Jurkat, Clone E6-1 (cell line): ENCODE measurements around the gene LMF1.

Source experiments
- DNase-seq: peaks from one replicate; pipeline ENCODE4 v3.0.0-alpha.2; 2011; ENCODE audit warnings: low read depth, low spot score
- H3K4me3 ChIP-seq: 2 replicates; pipeline ENCODE4 v1.5.1; 2011; ENCODE audit warnings: mild to moderate bottlenecking, low read length, control low read depth, moderate library complexity

Gene LMF1

GRCh38 chr16:878072-878784 is 92.6 kb downstream of the LMF1 start:
- no peak overlapping the region for H3K4me3 ChIP-seq
- peak; percentile 69 for DNase-seq

DNA sequence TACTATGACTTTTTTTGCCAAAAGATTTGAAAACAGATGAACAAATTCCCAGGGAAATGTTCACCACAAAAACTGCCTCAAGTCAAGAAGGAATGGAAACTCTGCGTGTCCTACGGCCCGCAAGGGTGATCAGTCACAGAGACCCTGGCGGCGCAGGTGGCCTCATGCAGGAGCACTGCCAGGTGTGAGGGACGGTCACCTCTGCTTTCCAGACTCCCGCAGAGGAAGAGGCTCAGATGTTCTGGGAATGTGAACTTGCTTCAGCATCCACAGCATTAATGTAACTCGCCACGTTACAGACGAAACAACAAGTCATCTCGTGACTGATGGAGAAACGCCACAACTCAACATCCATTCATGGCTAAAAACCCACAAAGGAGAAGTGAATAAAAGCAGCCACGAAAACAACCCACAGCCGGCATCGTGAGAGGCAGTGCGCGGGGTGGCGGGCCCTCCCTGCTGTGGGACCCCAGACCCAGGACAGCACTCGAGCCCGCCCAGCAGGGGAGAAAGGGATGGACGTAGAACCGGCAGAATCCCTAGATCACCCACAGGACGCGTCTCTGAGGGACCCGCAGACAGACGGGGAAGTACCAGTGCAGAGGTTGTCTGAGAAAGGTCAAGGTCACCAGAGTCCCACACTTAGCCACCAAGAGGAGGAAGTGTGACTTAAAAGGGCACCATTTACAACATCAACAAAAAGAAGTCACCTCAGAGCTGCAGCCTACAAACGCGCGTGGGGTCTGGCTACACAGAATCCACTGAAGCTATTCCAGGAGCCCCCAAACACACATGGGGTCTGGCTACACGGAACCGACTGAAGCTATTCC is 93.3 kb downstream of the LMF1 start:
- no peak overlapping the region for H3K4me3 ChIP-seq
- no peak for DNase-seq

GRCh38 chr16:876523-877241 is 94.1 kb downstream of the LMF1 start:
- no peak for DNase-seq

GRCh38 chr16:876041-876335 is 94.8 kb downstream of the LMF1 start:
- DNase-seq = no peak
- no peak overlapping the region for H3K4me3 ChIP-seq

More at GRCh38 chr16:876523-877241, 94.1 kb downstream of the LMF1 start:
- no peak overlapping the region for H3K4me3 ChIP-seq

DNA sequence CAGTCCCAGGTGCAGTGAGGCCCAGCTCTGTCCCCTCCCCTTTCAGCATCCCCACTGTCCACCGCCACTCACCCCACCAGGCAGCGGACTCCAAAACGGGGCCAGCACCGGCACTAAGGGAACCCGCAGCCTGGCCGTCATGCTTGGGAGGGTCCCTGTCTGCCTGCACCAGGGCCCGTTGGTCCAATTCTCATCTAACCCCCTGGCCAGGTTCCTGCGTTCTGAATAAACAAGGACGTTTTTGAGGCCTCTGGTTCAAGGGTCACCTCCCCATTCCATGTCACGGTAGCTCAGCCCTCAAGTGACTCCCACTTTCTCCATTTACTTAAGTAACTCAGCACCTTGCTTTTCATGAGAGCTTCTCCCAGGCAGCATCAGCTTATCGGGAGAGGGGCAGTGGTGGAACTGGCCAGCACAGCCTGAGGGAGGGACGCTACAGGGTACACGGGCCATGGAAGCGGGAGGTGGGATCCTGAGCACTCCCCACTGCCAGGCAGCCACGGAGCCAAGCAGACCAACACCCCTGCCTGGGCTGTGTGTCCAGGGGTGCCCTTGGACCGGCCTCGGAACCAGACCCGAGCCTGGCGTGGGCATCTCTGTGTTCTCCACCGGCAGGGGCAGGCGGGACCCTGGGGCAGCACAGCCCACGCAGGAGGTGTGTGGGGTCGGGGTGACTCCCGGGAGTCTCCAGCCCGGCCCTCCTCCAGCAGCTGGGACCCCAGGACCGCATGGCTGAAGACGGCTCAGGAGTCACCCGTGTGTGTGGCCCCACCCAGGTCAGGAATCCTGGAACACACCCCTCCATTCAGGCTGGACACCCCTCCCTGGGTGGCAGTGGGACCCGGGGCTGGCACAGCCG is 95.4 kb downstream of the LMF1 start:
- H3K4me3 ChIP-seq = no peak overlapping the region
- DNase-seq = no peak

GRCh38 chr16:874366-875181 is 96.2 kb downstream of the LMF1 start:
- no peak overlapping the region for H3K4me3 ChIP-seq
- no peak for DNase-seq

DNA sequence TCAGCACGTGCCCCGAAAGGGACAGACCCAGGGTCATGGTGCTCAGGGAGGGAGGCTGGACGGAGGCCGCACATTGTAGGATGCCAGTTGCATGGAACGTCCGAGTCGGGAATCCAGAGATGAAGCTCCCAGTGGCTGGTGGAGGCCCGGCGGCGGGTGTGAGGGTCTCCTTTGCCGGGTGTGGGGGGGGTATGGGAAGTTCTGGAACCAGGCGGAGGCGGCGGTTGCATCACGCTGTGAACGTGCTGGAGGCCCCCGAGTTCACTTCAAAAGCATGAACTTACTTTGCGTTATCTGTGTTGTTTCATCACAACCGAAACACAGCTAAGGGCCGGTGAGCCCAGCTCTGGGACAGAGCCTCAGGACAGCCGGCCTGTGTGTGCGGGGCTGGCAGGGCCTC is 96.9 kb downstream of the LMF1 start:
- no peak for DNase-seq
- no peak overlapping the region for H3K4me3 ChIP-seq

DNA sequence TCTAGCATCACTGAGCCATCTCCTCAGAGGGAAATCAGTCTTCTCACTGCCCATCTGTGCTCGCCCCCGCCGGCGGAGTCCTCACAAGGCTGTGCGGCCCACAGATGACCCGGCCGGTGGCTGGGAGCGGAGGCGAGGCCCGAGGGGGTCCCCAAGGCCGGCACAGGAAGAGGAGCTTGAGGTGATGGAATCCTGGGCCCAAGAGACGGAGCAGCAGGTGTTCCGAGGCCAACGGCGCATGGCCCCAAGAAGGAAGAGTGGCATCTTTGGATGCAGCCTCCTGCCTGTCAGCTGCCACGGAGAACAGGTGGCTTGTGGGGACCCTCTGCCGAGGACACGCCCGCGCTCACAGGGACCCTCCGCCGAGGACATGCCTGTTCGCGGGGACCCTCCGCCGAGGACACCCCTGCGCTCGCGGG is 97.5 kb downstream of the LMF1 start:
- no peak for DNase-seq
- H3K4me3 ChIP-seq = no peak overlapping the region

- no peak overlapping the region for H3K4me3 ChIP-seq
- no peak for DNase-seq
Observed at GRCh38 chr16:872436-873242, 98.1 kb downstream of the LMF1 start.

DNA sequence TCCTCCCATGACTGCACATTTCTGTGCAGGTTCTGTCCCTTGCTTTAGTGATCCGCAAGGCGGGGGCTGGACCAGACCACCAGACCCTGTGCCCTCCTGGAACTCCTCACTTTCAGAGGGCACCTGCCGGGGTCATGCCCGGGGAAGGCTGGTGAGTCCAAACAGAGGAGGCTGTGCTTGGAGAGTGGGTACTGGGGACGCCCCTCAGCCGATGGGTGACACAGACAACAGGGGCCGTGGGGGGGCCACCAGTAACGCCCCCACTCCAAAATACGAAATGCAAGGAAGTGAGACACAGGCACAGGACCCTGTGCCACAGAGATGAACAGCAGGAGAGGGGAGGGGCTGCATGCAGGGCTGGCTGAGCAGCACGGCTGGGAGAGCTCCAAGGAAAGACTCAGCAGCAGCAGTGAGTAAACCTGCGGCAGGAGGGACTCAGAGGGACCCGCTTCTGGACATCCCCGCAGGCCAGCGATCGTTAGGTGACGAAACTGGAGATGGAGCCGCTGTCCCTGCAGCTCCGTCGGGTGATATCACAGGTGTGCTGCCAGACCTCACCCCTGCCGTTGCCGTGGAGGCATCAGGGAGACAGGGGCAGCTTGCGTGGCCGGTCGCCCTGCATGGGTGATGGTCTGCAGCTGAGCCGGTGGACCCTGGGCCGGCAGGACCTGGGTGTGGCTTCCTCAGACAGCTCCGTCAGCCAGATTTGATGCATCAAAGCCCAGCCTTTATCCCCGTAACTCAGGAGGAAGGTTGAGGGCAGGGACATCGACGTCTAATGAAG is 99.0 kb downstream of the LMF1 start:
- DNase-seq = no peak
- H3K4me3 ChIP-seq = no peak overlapping the region

DNA sequence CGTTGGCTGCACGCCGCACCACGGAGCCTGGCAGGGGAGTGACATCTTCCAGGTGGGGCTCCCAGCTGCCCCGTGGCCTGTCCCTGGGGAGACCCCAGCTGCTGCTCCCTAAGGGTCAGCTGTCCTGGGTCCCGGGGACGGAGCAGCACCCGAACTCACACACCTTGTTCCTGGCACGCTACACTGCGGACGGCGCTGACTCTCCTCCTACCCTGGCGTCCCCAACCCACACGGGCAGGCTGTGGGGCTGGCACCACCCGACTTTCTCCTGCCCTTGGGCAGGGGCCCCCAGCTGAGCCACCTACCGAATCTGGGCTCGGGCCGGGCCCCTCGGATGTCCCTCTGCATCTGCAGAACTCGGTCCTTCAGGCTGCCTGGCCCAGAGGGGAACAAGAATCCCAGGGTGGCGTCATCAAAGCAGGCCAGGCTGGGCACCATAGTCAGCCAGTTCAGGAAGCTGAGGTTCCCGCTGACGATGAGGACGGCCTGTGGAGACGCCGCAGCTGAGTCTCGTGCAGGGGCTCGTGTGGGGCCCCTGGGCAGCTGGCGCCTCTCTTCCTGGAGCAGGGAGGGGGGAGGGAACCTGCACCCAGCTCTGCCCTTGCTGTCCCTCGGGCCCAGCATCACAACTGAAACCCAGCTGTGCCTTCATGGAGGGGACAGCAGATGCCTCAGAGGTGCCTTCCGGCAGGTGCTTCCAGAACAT is 99.8 kb downstream of the LMF1 start:
- no peak for DNase-seq
- no peak overlapping the region for H3K4me3 ChIP-seq

DNA sequence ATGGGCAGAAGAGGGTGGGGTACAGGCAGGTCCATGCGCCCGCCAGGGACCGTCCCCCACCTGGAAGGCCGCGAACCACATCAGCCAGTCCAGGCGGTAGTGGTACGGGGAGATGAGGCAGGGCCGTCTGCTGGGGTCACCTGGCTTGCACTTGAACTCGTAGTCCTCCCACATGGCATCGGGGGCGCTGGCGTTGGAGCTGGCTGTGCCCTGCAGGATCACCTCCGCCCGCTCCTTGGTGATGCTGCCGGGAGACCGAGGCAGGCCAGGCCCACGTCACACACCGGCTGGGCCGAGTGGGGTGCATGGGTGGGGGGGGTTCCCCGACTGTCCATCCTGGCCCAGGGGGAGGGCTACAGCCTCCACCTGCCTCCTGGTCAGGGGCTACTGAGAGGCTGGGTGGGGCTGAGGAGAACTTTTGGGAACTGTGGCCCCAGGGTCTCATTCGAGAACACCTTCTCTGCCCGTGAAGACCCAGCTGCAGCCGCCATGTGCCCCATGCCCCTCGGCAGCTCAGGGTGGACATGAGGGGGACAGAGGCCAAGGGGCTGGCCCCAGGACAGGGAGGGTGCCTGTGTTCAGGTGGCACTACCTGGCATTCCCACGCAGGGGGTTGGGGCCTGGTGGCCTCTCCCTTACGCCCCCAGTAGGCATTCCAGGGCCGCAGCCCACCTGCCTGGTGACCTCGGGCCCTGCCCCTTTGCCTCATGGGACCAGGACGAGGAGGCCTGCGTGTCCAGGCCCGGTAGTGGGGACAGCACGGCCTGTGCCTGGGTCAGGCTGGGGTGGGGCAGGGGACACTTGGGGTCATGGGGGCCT is 100.8 kb downstream of the LMF1 start:
- no peak for DNase-seq
- H3K4me3 ChIP-seq = no peak overlapping the region

- no peak overlapping the region for H3K4me3 ChIP-seq
Observed at GRCh38 chr16:868846-869822, 101.7 kb downstream of the LMF1 start.

GRCh38 chr16:868386-868755 is 102.4 kb downstream of the LMF1 start:
- no peak overlapping the region for H3K4me3 ChIP-seq
- DNase-seq = no peak

More at GRCh38 chr16:868846-869822, 101.7 kb downstream of the LMF1 start:
- DNase-seq = no peak
